Fibroblast of lung (primary cell): ENCODE data around the gene BMP7.

Experiments
- EZH2 ChIP-seq: IDR thresholded peaks from 2 replicates; pipeline ENCODE4 v1.5.1; 2012; ENCODE audit warnings: low read length, control low read depth, mild to moderate bottlenecking; ENCODE audit errors: missing control alignments
- TF ChIP-seq, protein P1 (sequence below), 2 donors: IDR thresholded peaks in 1 of 2; conservative IDR thresholded peaks in 1 of 2; 1 replicate in 1 of 2; 2 replicates in 1 of 2; pipeline ENCODE4 v1.5.1; 2011 to 2012; ENCODE audit warnings: low read length in 2 of 2, control low read depth in 1 of 2, inconsistent platforms in 1 of 2, low read depth in 1 of 2, mild to moderate bottlenecking in 1 of 2

DNA sequence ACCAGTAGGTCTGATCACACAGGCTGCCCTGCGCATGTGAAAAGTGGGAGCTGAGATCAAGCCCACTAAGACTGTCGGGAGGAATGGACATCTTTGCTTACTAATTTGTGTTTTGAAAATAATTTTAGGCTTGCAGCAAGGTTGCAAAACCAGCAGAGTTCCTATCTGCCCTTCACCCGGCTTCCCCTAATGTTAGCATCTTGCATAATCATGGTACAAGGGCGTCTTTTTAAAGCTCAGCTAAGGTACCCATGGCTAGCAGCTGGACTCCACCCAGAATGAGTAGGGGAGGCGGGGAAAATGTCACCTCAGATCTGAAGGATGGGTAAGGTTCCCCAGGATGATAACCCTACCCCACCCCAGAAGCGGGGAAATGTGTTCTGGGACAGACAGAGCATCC lies 25.3 kb upstream of the BMP7 start:
- TF ChIP-seq, protein P1, sequence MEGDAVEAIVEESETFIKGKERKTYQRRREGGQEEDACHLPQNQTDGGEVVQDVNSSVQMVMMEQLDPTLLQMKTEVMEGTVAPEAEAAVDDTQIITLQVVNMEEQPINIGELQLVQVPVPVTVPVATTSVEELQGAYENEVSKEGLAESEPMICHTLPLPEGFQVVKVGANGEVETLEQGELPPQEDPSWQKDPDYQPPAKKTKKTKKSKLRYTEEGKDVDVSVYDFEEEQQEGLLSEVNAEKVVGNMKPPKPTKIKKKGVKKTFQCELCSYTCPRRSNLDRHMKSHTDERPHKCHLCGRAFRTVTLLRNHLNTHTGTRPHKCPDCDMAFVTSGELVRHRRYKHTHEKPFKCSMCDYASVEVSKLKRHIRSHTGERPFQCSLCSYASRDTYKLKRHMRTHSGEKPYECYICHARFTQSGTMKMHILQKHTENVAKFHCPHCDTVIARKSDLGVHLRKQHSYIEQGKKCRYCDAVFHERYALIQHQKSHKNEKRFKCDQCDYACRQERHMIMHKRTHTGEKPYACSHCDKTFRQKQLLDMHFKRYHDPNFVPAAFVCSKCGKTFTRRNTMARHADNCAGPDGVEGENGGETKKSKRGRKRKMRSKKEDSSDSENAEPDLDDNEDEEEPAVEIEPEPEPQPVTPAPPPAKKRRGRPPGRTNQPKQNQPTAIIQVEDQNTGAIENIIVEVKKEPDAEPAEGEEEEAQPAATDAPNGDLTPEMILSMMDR (conservative IDR thresholded peaks at IDR 0.05 in 1 of 2, IDR thresholded peaks at IDR 0.05 in 1 of 2; ENCODE audit: low read depth in 1 of 2, low read length in 2 of 2): no peak
- no peak for TF ChIP-seq EZH2
